GM21576 (cell line): ENCODE data around the gene PHF21B.
"Not testable (repeated sequence)": the region's sequence is repeated elsewhere in the genome, so short reads cannot be mapped to it uniquely, and the experiment has no call there.

Experiments
- ATAC-seq: cut with Tn5 transposase; IDR thresholded peaks from one replicate; pipeline ENCODE4 v1.9.1; 2021; ENCODE audit warnings: mild to moderate bottlenecking, moderate library complexity; ENCODE audit not compliant: unreplicated experiment

The PHF21B gene

DNA sequence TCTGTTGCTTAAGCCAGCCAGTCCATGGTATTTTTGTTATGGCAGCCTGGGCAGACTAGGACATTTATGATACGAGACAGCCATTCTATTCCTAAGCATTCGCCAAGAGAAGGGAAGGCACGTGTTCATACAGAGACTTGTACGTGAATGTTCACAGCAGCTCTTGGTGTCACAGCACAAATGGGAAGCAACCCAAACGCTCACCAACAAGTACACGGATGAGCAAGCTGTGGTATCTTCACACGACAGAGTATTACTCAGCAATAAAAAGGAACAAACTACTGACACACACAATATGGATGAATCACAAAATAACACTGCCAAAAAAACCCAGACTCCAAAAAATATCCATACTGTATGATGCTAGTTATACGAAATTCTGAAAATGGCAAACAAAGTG, 85.1 kb downstream of the PHF21B start:
- no peak for ATAC-seq

DNA sequence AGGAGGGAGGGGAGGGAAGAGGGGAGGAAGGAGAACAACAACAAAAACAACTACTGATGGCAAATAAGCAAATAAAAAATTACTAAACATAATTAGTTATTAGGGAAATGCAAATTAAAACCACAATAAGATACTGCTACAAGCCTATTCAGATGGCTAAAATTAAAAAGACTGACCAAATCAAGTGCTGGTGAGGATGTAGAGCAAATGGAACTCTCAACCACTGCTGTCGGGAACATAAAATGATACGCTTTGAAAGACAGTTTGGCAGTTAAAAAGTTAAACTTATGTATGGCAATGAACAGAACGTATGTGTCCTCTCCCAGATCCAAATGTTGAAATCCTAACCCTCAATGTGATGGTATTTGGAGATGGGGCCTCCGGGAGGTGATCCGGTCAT, 85.7 kb downstream of the PHF21B start:
- ATAC-seq = no peak

DNA sequence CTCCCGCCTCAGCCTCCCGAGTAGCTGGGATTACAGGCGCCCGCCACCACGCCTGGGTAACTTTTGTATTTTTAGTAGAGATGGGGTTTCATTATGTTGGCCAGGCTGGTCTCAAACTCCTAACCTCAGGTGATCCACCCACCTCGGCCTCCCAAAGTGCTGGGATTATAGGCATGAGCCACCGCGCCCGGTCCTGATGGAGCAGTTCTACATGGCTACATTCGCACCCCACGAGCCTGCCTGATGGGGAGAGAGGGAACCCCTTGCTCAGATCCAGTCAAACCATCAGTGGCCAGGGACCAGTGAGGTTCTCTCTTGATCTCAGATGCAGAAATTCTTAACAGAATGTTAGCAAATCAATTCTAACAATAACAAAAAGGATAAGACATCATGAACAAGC, 88.0 kb downstream of the PHF21B start:
- not testable (repeated sequence) for ATAC-seq

DNA sequence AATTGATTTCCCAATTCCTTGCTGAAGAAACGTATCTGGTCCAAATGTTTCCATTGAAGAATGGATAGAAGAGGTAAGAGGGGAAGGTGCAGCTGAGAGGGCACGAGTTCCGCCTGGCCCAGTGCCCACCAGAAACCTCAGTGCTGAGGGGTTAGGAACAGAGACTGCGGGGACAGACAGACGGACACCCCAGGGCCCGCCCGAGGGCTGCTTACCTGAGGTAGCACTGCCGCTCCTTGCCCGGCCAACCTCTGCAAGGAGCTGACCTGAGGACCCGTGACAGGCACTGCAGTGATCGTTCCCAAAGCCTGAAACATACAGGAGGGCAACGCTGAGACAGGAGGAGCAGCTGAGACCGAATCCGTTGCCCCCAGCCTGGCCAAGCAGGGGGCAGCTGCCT, 89.6 kb downstream of the PHF21B start:
- ATAC-seq = no peak

DNA sequence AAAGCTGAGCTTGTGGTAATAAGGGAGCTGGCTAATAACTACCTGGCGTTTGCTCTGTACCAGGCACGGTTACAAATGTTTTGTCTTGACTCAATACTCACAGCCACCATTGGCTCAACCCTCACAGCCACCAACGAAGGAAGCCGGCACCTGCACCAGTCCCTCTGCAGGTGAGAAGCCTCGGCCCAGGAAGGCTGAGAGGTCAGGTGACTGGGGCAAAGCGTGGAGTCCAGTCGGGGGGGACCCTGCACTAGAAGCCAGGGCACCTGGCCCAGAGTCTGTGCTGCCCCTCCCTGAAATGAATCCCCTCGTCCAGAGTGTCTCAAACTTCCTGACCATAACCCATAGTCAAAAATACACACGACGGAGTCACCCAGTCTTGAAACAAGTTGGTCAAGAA, 90.1 kb downstream of the PHF21B start:
- ATAC-seq = no peak

DNA sequence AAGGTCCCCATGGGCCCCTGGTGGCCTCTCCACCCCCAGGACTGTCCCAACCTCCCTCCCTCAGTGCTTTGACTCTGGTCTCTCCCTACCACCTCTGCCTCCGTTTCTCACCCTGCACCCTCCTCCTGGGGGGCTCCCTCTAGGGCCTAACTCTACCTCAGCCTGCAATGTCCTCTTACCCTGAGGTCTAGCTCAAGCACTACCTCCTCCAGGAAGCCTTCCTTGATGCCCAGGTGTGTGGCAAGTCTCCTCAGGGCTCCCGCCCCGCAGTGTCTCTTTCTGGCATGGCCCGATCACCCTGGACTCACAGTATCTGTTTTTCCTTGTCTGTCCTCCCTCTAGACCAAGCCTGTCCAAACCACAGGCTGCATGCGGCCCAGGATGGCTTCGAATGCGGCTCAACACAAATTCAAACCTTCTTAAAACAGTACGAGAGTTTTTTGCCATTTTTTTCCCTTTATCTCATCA, 90.8 kb downstream of the PHF21B start:
- ATAC-seq = no peak

DNA sequence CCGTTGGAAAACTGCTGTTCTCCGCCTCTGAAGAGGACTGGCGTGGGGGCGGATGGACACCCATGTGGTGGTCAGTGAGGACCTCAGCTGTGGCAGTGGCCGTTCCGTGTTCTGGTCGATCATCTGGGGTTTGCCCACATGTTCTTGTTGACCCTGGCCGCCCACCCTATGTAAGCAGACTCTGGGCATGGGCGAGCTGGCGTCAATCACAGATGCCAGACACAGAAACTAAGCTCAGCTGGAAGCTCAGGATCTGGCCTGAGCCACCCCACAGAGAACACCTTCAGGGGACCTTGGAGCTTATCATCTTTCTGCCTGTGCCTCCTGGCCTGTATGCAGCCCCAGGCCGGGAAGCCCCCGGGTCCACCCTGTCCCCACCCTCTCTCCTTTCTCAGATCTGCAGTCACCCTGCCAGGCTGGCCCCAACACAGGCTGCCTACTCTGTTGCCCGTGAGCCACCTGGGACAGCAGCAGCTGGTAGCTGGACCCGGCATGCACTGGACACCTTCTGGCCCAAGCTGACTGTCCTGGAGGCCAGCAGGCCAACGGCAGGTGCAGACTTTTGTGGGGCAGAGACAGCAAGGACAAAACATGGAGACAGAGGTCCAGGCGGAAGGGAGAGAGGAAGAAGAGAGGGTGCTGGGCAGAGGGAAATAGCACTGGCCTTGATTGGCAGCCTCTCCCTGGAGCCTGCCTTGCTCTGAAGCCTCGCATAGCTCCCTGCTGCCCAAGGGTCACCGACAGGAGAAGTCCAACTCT, 91.5 kb downstream of the PHF21B start:
- ATAC-seq = no peak

DNA sequence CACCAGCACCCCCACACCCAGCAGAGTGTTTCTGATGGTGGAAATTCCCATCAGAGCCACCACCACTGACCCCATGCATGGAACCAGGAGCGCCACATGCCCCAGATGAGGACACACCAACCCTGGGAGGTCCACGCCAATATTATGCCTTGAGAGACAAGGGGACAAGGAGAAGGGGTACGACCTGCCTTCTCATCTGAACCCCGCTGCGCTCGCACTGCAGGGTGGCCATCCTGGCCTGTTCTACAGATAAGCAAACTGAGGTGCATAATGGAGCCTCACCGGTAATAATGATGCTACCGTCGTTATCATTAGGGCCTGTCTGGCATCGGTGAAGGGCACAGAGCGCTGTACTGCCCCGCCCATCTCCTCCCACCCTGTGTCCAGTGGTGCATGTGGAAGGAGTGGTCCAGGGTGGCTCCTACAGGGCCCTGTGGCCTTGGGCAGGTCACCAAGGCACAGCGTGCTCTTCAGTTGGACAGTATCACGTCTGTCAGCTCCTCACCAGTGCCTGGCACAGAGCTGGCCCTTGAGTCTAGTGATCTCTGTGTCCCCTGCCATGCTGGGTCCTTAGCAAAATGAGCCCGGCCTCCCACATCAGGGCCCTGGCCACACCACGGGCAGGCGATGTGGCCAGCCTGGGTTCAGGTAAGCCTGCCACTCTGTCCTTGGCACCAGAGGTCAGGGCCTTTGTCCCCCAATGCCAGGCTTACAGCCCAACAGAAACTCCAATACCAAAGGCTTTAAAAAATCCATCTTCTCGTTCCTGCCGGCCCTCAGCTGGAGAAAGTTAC, 92.2 kb downstream of the PHF21B start:
- ATAC-seq = no peak

DNA sequence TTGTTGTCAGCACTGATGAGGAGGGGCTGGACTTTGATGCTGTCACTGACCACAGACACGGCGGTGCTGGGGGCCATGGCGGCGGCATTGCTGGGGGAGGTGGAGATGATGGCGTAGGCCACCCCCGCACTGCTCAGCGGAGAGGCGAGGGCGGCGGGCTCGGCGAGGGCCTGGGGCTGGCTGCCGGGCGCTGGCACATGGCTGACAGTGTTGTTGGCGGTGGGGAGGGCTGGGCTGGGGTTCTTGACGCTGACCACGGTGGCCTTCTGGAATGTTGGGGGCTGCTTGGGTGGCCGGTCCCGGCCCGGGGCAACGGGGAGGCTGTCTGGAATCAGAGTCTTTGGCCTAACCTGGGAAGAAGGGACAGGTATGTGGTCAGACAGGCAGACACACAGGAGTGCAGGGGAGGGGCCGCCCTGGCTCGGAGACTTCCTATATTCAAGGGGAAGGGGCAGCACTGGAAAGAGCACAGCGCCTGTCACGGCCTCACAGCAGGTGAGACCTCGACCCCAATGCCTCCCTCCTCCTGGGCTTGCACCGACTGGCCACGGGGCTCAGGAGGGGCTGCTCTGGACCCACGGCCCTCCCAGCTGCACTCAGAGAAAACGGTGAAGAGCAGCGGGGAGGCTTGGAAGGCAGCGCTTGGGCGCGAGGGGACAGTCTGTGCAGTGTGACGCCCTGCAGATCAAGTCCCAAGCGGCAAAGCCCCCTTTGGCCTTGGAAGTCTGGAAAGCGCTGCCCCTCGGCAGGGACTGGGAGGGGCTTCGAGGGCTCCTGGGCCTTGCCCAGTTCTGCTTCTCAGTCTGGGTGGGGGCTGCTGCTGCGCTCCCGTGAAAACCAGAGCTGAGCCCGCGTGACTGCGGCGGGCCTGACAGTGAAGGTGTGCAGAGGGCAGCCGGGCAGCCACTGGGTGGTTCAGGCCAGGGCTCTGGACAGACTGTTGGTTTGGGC, 93.2 kb downstream of the PHF21B start:
- no peak for ATAC-seq

DNA sequence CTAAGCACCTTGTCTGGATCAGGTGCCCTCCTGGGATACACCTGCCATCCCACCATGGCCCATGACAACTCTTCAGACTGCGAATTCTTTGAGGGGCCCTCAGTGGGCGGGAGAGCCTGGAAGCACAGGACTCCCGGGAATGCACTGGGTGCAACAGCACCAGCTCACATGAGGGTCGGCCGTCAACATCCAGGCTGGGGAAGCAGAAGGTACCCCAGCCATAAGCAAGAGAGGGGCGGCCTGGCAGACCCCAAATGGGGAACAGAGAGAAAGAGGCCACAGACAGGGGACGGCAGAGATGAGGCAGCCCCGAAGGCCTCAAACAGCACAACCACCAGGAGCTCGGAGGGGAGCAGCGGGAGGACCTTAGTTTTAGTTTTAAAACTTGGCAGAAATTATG, 94.4 kb downstream of the PHF21B start:
- ATAC-seq = no peak

DNA sequence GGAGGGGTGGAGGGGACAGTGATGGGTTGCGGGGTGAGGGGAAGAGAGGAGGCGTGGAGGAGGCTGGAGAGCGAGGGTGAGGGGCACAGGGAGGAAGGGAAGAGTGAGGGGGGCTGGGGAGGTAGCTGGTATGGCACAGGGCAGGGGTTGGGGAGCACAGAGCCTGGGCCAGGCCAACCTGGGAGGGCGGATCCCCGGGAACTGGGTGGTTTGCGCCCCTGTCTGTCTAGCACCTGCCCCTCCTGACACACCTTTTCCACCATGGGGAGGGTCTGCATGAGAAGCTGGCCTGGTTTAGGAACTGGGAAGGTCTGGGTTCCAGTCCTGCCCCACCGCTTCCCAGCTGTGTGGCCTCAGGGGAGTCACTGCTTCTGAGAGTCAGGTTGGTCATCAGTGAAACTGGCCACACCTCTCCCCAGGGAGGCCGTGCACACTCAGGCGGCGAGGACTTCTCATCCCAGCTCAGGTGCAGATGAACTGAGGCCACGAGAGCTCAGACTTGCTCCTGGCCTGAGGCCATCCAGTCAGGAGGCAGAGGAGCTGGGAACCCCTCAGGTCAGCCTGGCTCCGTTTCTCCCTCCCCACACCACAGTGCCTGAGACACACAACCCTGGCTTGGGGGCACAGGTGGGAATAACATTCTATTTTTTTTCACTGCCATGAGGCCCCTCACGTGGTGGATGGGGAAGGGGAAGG, 95.6 kb downstream of the PHF21B start:
- no peak for ATAC-seq

DNA sequence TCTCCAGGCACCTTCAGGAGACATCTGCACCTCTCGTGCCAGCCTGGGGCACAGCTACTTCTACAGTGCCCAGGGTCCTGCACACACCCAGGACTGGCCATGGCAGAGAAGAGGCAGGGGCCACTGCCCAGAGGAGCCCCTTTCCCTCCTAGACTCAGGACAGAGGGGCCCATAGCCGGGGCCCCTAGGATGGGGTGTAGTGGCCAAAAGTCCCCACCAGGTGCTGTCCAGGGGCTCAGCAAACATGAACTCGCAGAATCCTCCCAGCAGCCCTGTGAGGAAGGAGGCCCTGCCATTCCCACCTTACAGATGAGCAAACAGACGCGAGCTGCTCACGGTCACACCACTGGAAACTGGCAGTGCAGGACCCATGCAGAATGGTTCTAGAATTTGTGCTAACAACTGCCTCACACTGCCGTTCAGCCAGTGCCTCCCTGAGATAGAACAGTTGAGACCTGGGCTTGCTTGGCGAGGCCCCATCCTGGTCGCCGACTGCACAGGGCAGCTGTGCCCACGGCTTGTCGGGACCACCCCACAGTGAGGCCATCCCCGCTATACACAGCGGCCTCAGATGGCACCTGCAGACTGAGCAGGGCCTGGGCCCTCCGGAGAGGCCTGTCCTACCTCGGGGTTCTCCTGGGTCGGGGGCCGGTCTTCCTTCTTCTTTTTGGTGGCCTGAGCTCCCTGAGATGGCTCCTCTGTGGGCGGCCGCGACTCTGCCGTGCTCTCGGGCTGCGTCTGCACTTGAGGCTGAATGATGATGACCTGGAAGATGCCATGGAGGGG, 96.4 kb downstream of the PHF21B start:
- ATAC-seq = no peak

DNA sequence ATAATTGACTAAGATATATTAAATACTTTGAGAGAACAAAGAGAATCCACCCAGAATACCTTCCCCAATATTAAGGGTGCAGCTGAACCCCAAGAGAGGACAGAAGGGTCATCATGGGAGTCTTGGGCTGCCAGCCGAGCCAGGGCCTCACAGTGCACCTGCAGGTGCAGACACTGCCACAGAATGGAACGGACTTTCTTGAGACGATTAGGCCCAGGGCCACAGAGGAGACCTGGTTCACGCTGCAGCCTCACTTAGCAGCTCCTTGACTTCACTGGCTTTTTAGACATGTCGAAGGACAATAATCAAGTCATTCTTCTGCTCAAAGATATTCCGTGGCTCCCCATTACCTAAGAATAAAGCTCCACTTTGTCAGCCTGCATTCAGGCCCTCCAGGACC, 100.6 kb downstream of the PHF21B start:
- ATAC-seq = no peak

DNA sequence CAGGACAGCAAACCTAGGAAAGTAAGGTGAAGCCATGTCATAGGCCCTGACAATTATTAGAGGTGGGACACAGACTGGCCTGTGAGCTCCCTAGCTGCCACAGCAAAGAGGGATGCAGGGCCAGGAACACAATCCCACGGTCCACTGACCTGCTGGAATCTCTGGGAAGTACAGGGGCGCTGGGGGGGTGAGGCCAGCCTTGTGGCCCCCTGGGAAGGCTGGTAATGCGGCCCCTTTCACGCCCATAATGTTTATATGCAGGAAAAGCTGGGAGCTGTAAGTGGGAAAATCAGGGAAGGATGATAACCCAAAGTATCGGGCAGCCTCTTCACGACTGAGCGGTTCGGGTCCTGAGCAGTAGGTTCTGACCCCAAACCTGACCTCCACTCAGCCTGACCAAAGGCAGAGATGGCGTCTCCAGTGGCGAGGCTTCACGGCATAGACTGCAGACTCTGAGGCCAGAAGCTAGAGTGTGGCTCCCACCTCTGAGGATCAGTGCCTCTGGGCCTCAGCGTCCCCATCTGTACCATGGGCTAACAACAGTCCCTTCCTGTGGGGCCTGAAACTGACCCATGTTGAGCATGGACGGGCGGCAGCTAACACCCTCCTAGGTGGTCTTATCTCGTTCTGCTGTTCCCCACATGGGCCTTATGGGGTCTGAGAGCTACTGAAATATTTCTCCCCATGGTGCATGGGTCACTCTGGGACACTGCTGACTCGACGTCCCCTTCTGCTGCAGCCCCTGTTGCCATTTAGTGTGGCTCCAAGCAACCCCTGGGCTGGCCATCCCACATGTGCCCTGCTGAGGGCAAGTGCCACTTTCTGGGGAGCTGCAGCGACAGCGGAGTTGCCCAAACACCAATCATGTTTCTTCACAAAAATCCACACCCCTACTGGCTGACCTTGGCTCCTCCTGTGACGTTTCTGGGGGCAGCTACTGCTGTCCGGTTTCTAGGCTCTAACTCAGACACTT, 101.8 kb downstream of the PHF21B start:
- no peak for ATAC-seq

DNA sequence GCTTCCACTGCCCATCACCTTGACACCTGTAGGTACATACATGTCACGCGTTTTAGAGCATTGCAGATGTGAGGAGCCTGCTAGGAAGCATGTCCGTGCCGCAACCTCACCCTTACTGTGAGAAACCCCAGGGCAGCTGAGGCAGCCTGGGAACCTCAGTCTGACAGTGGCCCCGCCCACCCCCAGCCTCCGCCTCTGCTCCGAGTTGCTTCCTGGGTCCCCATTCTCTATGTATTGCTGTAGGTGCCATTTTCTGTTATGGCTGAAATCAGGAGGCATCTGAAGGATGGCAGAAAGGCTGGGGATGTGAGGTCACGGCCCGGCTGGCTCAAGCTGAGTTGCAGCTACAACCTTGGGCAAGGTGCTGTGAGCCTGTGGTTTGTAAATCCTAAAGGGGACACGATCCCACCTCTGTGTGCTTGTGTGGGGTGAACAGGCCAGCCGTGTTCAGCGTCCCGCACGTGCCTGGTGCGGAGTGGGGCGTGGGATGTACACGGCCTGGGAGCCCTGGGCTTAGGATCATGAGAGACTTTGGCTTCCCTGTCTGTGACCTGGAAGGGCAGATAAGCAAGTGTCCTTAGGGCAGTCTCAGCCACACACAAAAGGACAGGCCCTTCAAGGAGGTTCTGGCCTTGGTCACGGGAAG, 102.7 kb downstream of the PHF21B start:
- ATAC-seq = no peak

DNA sequence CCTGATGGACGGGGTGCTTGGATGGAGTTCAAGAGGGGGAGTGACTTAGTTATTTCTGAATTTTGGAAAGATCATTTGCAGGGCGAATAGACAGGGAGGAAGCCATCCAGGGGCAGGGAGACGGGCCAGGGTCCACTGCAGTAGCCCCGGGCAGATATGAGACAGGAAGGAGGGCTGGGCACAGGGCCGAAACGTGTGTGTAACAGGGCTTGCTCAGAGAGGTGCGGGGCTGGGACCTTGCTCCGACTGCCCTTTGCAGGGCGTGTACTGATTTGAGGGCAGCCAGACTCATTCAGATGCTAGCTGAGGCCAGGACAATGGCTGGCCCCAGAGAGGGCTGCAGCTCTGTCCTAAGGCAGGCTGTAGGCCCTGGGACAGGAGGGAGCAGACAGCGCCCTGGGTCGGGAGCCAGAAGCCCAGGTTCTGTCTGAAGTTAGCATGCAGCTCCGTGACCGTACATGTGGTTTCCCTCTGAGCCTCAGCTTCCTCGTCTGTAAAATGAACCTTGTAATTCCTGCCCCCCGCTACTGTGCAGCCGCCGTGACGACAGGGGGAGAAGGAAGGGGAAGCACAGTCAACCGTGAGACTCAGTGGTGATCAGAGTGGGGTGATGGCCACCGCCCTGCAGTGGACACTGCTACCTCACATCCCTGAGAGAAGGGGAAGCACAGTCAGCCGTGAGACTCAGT, 103.4 kb downstream of the PHF21B start:
- no peak for ATAC-seq

DNA sequence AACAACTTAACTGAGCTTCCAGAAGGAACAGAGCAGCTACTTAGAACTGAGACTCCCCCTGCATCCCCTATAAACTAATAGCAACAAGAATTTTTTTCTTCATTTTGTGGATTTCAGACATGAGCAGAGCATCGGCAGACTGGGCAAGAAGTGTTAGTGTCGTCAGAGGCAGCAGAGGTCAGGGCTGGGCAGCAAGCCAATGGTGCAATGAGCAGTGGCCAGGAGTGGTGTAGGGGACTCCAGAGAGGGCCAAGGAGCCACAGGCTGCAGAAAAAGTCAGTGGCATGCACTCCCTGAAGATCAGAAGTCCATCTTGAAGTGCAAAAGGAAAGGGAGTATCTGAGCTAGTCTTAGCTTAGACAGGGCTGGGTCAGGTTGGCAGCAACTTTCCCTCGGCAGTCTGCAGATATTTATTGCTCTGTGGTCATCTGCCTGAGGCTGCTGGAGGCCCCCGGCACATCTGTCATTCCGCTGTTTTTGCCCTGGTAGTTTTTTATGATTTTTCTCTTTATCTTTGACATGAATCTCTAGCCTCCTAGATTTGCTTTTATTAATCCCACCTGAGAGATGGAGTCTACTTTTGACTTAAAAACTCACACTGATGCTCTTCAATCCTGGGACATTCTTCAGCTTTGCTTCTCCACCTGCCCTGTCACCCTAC, 105.2 kb downstream of the PHF21B start:
- ATAC-seq = not testable (repeated sequence)
